ENCODE results near the gene CDKN2D. TPM values are rescaled to one million over a fixed set of nuclear protein-coding genes. Genes with fewer than 3 reads are reported as not detected.

Gene CDKN2D
- total and polyA plus RNA-seq, 10 of the 15 experiments (the other 5 are each of a cell fraction or from before 2014, with no cell fraction given): 0.53 to 17.2 (median 6.7) TPM

DNA sequence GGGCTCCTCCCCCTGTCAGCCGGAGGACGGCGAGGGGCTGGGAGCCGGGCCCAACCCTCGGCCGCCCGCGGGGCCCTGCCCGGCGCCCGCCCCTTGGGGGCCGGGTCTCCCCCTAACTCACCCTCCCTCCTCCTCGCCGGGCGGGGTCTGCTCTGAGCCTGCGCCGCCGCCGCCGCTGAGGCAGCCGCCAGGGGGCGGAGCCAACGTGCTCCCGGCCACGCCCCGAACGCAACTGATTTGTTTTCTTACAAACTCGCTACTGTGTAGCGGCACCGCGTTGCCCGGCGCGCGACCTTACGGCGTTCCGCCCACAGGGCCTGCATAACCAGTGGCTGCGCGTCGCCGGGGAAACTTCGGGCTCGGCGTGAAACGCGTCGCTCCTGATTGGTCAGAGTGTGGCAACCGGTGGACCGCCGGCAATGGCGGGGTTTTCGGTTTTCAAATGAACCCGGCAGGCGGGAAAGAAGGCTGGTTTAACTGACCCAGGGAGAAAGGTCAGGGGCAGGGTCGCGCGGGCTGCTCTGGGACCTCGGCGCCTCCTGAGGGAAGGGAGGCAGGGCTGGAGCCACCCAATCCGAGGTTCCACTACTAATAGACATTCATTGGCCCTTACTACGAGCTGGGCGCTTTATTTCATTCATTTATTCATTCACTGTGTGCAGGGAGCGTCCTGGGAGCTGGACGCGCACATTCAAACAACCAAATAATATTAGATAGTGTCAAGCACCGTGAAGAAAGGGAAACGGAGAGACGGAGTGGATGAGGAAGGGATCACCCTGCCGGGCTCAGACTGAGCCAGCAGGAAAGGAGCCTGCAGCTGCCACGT, at the start of gene CDKN2D (continued):
- TF ChIP-seq, protein P1, sequence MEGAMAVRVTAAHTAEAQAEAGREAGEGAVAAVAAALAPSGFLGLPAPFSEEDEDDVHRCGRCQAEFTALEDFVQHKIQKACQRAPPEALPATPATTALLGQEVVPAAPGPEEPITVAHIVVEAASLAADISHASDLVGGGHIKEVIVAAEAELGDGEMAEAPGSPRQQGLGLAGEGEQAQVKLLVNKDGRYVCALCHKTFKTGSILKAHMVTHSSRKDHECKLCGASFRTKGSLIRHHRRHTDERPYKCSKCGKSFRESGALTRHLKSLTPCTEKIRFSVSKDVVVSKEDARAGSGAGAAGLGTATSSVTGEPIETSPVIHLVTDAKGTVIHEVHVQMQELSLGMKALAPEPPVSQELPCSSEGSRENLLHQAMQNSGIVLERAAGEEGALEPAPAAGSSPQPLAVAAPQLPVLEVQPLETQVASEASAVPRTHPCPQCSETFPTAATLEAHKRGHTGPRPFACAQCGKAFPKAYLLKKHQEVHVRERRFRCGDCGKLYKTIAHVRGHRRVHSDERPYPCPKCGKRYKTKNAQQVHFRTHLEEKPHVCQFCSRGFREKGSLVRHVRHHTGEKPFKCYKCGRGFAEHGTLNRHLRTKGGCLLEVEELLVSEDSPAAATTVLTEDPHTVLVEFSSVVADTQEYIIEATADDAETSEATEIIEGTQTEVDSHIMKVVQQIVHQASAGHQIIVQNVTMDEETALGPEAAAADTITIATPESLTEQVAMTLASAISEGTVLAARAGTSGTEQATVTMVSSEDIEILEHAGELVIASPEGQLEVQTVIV (IDR thresholded peaks at IDR 0.05; ENCODE audit: borderline replicate concordance, partially characterized antibody): no peak
- TF ChIP-seq ZNF274 (IDR thresholded peaks at IDR 0.05; ENCODE audit: insufficient read depth, insufficient read length): no peak
- TF ChIP-seq CEBPB (IDR thresholded peaks at IDR 0.05; ENCODE audit: borderline replicate concordance in 1 of 2, low read depth in 2 of 2, low read length in 2 of 2): peak in 1 of 2 experiments; percentile 43; a peak in 1 of 4 replicates
- no peak for TF ChIP-seq RCOR1 (conservative IDR thresholded peaks at IDR 0.05; ENCODE audit: low read depth, low read length)
- no peak for TF ChIP-seq ZNF217 (IDR thresholded peaks at IDR 0.05)
- TF ChIP-seq, protein P2, sequence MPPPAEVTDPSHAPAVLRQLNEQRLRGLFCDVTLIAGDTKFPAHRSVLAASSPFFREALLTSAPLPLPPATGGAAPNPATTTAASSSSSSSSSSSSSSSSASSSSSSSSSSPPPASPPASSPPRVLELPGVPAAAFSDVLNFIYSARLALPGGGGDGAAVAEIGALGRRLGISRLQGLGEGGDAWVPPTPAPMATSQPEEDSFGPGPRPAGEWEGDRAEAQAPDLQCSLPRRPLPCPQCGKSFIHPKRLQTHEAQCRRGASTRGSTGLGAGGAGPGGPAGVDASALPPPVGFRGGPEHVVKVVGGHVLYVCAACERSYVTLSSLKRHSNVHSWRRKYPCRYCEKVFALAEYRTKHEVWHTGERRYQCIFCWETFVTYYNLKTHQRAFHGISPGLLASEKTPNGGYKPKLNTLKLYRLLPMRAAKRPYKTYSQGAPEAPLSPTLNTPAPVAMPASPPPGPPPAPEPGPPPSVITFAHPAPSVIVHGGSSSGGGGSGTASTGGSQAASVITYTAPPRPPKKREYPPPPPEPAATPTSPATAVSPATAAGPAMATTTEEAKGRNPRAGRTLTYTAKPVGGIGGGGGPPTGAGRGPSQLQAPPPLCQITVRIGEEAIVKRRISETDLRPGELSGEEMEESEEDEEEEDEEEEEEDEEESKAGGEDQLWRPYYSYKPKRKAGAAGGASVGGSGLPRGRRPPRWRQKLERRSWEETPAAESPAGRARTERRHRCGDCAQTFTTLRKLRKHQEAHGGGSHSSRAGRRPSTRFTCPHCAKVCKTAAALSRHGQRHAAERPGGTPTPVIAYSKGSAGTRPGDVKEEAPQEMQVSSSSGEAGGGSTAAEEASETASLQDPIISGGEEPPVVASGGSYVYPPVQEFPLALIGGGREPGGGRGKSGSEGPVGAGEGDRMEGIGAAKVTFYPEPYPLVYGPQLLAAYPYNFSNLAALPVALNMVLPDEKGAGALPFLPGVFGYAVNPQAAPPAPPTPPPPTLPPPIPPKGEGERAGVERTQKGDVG (CRISPR knock-in tag; IDR thresholded peaks at IDR 0.05): no peak
- TF ChIP-seq RAD21 (IDR thresholded peaks at IDR 0.05; ENCODE audit: insufficient read depth, low read depth, low read length): no peak
- TF ChIP-seq, protein P3, sequence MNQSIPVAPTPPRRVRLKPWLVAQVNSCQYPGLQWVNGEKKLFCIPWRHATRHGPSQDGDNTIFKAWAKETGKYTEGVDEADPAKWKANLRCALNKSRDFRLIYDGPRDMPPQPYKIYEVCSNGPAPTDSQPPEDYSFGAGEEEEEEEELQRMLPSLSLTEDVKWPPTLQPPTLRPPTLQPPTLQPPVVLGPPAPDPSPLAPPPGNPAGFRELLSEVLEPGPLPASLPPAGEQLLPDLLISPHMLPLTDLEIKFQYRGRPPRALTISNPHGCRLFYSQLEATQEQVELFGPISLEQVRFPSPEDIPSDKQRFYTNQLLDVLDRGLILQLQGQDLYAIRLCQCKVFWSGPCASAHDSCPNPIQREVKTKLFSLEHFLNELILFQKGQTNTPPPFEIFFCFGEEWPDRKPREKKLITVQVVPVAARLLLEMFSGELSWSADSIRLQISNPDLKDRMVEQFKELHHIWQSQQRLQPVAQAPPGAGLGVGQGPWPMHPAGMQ (IDR thresholded peaks at IDR 0.05; ENCODE audit: borderline replicate concordance): no peak
- TF ChIP-seq SPI1 (IDR thresholded peaks at IDR 0.05; ENCODE audit: borderline replicate concordance, insufficient read depth, low read depth, low read length): no peak
- TF ChIP-seq SREBF1 (IDR thresholded peaks at IDR 0.05; ENCODE audit: low read length): no peak
- no peak for TF ChIP-seq RAD51 (IDR thresholded peaks at IDR 0.05)
- TF ChIP-seq MEF2A (IDR thresholded peaks at IDR 0.05; ENCODE audit: insufficient read depth, low read depth, low read length): no peak
- peak; percentile 98 for TF ChIP-seq RB1 (IDR thresholded peaks at IDR 0.05; ENCODE audit: borderline replicate concordance)
- TF ChIP-seq NFYA (IDR thresholded peaks at IDR 0.05; ENCODE audit: borderline replicate concordance, low read depth, low read length): no peak; the same call in 1 of the 2 replicates
- TF ChIP-seq EP300 (IDR thresholded peaks at IDR 0.05; ENCODE audit: borderline replicate concordance in 1 of 2, control insufficient read depth in 1 of 2, low read depth in 2 of 2, low read length in 2 of 2): no peak
- TF ChIP-seq, protein P4, sequence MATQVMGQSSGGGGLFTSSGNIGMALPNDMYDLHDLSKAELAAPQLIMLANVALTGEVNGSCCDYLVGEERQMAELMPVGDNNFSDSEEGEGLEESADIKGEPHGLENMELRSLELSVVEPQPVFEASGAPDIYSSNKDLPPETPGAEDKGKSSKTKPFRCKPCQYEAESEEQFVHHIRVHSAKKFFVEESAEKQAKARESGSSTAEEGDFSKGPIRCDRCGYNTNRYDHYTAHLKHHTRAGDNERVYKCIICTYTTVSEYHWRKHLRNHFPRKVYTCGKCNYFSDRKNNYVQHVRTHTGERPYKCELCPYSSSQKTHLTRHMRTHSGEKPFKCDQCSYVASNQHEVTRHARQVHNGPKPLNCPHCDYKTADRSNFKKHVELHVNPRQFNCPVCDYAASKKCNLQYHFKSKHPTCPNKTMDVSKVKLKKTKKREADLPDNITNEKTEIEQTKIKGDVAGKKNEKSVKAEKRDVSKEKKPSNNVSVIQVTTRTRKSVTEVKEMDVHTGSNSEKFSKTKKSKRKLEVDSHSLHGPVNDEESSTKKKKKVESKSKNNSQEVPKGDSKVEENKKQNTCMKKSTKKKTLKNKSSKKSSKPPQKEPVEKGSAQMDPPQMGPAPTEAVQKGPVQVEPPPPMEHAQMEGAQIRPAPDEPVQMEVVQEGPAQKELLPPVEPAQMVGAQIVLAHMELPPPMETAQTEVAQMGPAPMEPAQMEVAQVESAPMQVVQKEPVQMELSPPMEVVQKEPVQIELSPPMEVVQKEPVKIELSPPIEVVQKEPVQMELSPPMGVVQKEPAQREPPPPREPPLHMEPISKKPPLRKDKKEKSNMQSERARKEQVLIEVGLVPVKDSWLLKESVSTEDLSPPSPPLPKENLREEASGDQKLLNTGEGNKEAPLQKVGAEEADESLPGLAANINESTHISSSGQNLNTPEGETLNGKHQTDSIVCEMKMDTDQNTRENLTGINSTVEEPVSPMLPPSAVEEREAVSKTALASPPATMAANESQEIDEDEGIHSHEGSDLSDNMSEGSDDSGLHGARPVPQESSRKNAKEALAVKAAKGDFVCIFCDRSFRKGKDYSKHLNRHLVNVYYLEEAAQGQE (IDR thresholded peaks at IDR 0.05; ENCODE audit: low read depth, low read length): no peak

All from GM12878 (cell line).